Testis (tissue), 3 donors: ENCODE results near the gene MANSC1. TPM values are rescaled to one million over a fixed set of nuclear protein-coding genes. Genes with fewer than 3 reads are reported as not detected.

ENCODE experiments used
- DNase-seq: peaks from one replicate; pipeline ENCODE4 v3.0.0-alpha.2; 2019
- H3K27ac ChIP-seq, 2 donors: fragments of 200-600 bp; sonication (generic); one replicate each; pipeline ENCODE4 v1.5.1; 2019
- H3K27me3 ChIP-seq: fragments of 200-600 bp; sonication (generic); one replicate; pipeline ENCODE4 v1.5.1; 2019
- H3K36me3 ChIP-seq: fragments of 200-600 bp; sonication (generic); one replicate; pipeline ENCODE4 v1.5.1; 2017; ENCODE audit warnings: low read depth; ENCODE audit errors: missing control alignments
- H3K4me1 ChIP-seq: fragments of 200-600 bp; sonication (generic); one replicate; pipeline ENCODE4 v1.5.1; 2019
- H3K4me3 ChIP-seq, 2 donors: fragments of 200-600 bp; sonication (generic); one replicate each; pipeline ENCODE4 v1.5.1; 2017 to 2019
- H3K9me3 ChIP-seq: fragments of 200-600 bp; sonication (generic); one replicate; pipeline ENCODE4 v1.5.1; 2017
- POLR2A ChIP-seq: fragments of 450-650 bp; IDR thresholded peaks from one replicate; pipeline ENCODE4 v1.6.1; 2017; ENCODE audit warnings: antibody characterized with exemption, mild to moderate bottlenecking, moderate library complexity
- whole genome bisulfite sequencing, 2 donors: methylation state at CpG; one replicate each; pipeline ENCODE4 v1.1.5; 2018; 5-methylcytosine and 5-hydroxymethylcytosine counted together
- intact Hi-C: fragments of 100-400 bp; cut with DNase I; formaldehyde crosslinking; loops from one replicate; pipeline ENCODE4 v1.15.1; 2023; ENCODE audit warnings: low total_unique reads
- polyA plus RNA-seq: library from polyadenylated mRNA; stranded (reverse); fragments of 350-450 nt; fragmentation: Illumina TruSeq; extraction: RNeasy Lipid Tissue Mini Kit (QIAGEN cat#74804); gene quantifications from one replicate; pipeline ENCODE4 v1.2.3, GENCODE V29; 2014; ENCODE audit warnings: low read depth, low replicate concordance; ENCODE audit not compliant: insufficient read depth
- total RNA-seq, 2 donors: library from RNA; depleted of rRNA; stranded (reverse); fragments of >200 nt; gene quantifications; one replicate each; pipeline ENCODE4 v1.2.3, GENCODE V29; 2016
- TF ChIP-seq, protein P1 (sequence below), 3 experiments: fragments of 450-650 bp in 2 of 3; fragments of 200-600 bp in 1 of 3; sonication (generic) in 1 of 3; IDR thresholded peaks; one replicate each; pipeline ENCODE4 v1.5.1; 2016 to 2019; ENCODE audit warnings: antibody characterized with exemption in 3 of 3, mild to moderate bottlenecking in 2 of 3, moderate library complexity in 1 of 3

MANSC1 gene
- total and polyA plus RNA-seq, 3 donors from 2014 or later: 24.0 to 30.3 (median 24.7) TPM

- WGBS, 2 donors: 83 to 91% methylated on average over 3 of the region's 3 CpGs
- Histone ChIP-seq H3K9me3 (no peaks in the 10 kb centered on the region), H3K36me3 (no peaks in the 10 kb centered on the region), H3K4me1 (no peaks in the 10 kb centered on the region), H3K27me3 (no peaks in the 10 kb centered on the region), H3K27ac (no peak overlapping the region), H3K4me3 (no peak overlapping the region)
- intact Hi-C loops: loop anchor here (10.0 kb wide), 1 partner anchor 183 kb away; the partner anchor contains the start of gene DUSP16
- no peak for TF ChIP-seq POLR2A
- TF ChIP-seq, protein P1, sequence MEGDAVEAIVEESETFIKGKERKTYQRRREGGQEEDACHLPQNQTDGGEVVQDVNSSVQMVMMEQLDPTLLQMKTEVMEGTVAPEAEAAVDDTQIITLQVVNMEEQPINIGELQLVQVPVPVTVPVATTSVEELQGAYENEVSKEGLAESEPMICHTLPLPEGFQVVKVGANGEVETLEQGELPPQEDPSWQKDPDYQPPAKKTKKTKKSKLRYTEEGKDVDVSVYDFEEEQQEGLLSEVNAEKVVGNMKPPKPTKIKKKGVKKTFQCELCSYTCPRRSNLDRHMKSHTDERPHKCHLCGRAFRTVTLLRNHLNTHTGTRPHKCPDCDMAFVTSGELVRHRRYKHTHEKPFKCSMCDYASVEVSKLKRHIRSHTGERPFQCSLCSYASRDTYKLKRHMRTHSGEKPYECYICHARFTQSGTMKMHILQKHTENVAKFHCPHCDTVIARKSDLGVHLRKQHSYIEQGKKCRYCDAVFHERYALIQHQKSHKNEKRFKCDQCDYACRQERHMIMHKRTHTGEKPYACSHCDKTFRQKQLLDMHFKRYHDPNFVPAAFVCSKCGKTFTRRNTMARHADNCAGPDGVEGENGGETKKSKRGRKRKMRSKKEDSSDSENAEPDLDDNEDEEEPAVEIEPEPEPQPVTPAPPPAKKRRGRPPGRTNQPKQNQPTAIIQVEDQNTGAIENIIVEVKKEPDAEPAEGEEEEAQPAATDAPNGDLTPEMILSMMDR (IDR thresholded peaks at IDR 0.05): no peak
- DNase-seq: no peak
Observed at GRCh38 chr12:12381982-12382381, 31.9 kb upstream of the MANSC1 start.

DNA sequence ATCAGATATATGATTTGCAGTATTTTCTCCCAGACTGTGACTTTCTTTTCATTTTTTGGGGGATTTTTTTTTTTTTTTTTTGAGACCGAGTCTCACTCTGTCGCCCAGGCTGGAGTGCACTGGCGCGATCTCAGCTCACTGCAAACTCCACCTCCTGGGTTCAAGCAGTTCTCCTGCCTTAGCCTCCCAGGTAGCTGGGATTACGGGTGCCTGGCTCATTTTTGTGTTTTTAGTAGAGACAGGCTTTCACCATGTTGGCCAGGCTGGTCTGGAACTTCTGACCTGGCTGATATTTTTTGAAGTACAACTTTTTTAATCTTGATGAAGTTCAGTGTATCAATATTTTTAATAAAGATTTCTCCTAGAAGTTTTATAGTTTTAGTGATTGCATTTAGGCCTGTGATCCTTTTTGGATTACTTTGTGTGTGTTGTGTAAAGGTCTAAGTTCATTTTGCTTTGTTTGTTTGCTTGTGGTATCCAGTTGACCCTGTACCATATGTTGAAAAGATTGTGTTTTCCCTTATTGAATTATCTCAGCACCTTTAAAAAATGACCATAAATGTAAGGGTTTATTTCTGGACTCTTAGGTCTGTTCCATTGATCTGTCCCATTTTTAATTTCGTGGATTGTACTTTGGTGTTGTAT is 31.0 kb upstream of the MANSC1 start:
- TF ChIP-seq, protein P1 (IDR thresholded peaks at IDR 0.05): no peak
- Histone ChIP-seq H3K4me3 (no peak overlapping the region), H3K36me3 (no peaks in the 10 kb centered on the region), H3K27ac (no peak overlapping the region), H3K9me3 (no peaks in the 10 kb centered on the region), H3K27me3 (no peaks in the 10 kb centered on the region), H3K4me1 (no peaks in the 10 kb centered on the region)
- no peak for DNase-seq
- WGBS, 2 donors: 91 to 96% methylated on average over 6 of the region's 6 CpGs
- intact Hi-C loops: loop anchor here (10.0 kb wide), 1 partner anchor 184 kb away; the partner anchor contains the start of gene DUSP16

GRCh38 chr12:12379831-12380730 is 30.0 kb upstream of the MANSC1 start:
- Histone ChIP-seq H3K4me1 (no peaks in the 10 kb centered on the region), H3K27ac (no peak overlapping the region), H3K4me3 (no peak overlapping the region), H3K36me3 (no peaks in the 10 kb centered on the region), H3K9me3 (no peaks in the 10 kb centered on the region), H3K27me3 (no peaks in the 10 kb centered on the region)
- TF ChIP-seq POLR2A: no peak
- TF ChIP-seq, protein P1 (IDR thresholded peaks at IDR 0.05): no peak
- intact Hi-C loops: loop anchor here (10.0 kb wide), 2 partner anchors 185 to 325 kb away; partner anchors contain the start of gene DUSP16
- WGBS, 2 donors: 58 to 69% methylated on average over 4 of the region's 4 CpGs
- DNase-seq: no peak

DNA sequence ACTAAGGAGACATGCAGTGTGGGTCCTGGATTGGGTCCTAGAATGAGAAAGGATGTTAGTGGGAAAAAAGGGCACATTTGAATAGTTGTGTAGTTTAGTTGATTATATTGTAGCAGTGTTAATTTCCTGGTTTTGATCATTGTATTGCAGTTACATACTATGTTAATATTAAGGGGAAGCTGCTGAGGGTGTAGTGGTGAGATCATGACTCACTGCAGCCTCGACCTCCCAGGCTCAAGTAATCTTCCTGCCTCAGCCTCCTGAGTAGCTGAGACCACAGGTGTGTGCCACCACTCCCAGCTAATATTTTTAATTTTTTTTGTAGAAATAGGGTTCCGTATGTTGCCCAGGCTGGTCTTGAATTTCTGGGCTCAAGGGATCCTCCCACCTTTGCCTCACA is 28.6 kb upstream of the MANSC1 start:
- H3K4me3 ChIP-seq: no peak overlapping the region
- 85 to 86% methylated on average over 2 of the region's 2 CpGs for WGBS, 2 donors
- no peak for DNase-seq
- H3K36me3 ChIP-seq: no peaks in the 10 kb centered on the region
- no peaks in the 10 kb centered on the region for H3K27me3 ChIP-seq
- no peaks in the 10 kb centered on the region for H3K9me3 ChIP-seq
- intact Hi-C loops: loop anchor here (10.0 kb wide), 1 partner anchor 326 kb away; no protein-coding TSS in a partner anchor
- TF ChIP-seq, protein P1 (IDR thresholded peaks at IDR 0.05): no peak
- no peak for TF ChIP-seq POLR2A
- H3K4me1 ChIP-seq: no peaks in the 10 kb centered on the region
- H3K27ac ChIP-seq: no peak overlapping the region
